Liver (tissue), 9 donors: Measurements from ENCODE around the gene USP48. TPM values are rescaled to one million over a fixed set of nuclear protein-coding genes. Genes with fewer than 3 reads are reported as not detected.

Experiments used
- DNase-seq: peaks from one replicate; pipeline ENCODE4 v3.0.0-alpha.2; 2017; ENCODE audit warnings: low spot score
- H3K27ac ChIP-seq, 2 donors: one replicate each; pipeline ENCODE4 v1.7.0; 2013; ENCODE audit warnings: inconsistent platforms in 2 of 2, low read length in 2 of 2, control low read depth in 1 of 2, low read depth in 1 of 2, mild to moderate bottlenecking in 1 of 2
- H3K27me3 ChIP-seq, 4 donors: one replicate each; pipeline versions ENCODE4 v1.6.1 to v1.7.0; 2013; ENCODE audit warnings: low read length in 3 of 4, inconsistent platforms in 1 of 4, mild to moderate bottlenecking in 1 of 4, moderate library complexity in 1 of 4; ENCODE audit not compliant: control insufficient read depth in 4 of 4, insufficient read depth in 4 of 4
- H3K36me3 ChIP-seq, 4 donors: one replicate each; pipeline versions ENCODE4 v1.6.1 to v1.7.0; 2013; ENCODE audit warnings: low read length in 3 of 4, mild to moderate bottlenecking in 3 of 4, low read depth in 1 of 4, moderate library complexity in 1 of 4; ENCODE audit not compliant: control insufficient read depth in 4 of 4, insufficient read depth in 3 of 4
- H3K4me1 ChIP-seq, 4 donors: one replicate each; pipeline versions ENCODE4 v1.6.1 to v1.7.0; 2013; ENCODE audit warnings: low read length in 3 of 4, mild to moderate bottlenecking in 3 of 4, moderate library complexity in 1 of 4; ENCODE audit not compliant: control insufficient read depth in 4 of 4, insufficient read depth in 4 of 4
- H3K4me3 ChIP-seq, 3 donors: one replicate each; pipeline versions ENCODE4 v1.6.1 to v1.7.0; 2013; ENCODE audit warnings: low read length in 3 of 3, control low read depth in 1 of 3, low read depth in 1 of 3, mild to moderate bottlenecking in 1 of 3
- H3K9ac ChIP-seq, 2 donors: one replicate each; pipeline ENCODE4 v1.7.0; 2013; ENCODE audit warnings: low read length in 2 of 2, mild to moderate bottlenecking in 2 of 2, moderate library complexity in 2 of 2, control low read depth in 1 of 2, low read depth in 1 of 2
- H3K9me3 ChIP-seq, 4 donors: one replicate each; pipeline versions ENCODE4 v1.6.1 to v1.7.0; 2013; ENCODE audit warnings: low read length in 3 of 4; ENCODE audit not compliant: control insufficient read depth in 4 of 4
- EGR1 ChIP-seq, 2 donors: IDR thresholded peaks; 2 replicates each; pipeline ENCODE4 v1.6.1; 2016 to 2018; ENCODE audit warnings: antibody characterized with exemption in 2 of 2, low read depth in 2 of 2
- FOXA2 ChIP-seq: IDR thresholded peaks from 2 replicates; pipeline ENCODE4 v1.6.1; 2016; ENCODE audit warnings: antibody characterized with exemption
- GABPA ChIP-seq, 2 donors: IDR thresholded peaks in 1 of 2; conservative IDR thresholded peaks in 1 of 2; 2 replicates each; pipeline ENCODE4 v1.6.1; 2016; ENCODE audit warnings: antibody characterized with exemption in 2 of 2, mild to moderate bottlenecking in 1 of 2, moderate library complexity in 1 of 2
- HNF4A ChIP-seq, 2 donors: conservative IDR thresholded peaks; 2 replicates each; pipeline ENCODE4 v1.6.1; 2016; ENCODE audit warnings: antibody characterized with exemption in 2 of 2, mild to moderate bottlenecking in 2 of 2
- HNF4G ChIP-seq: IDR thresholded peaks from 2 replicates; pipeline ENCODE4 v1.6.1; 2016; ENCODE audit warnings: antibody characterized with exemption
- RAD21 ChIP-seq, 2 donors: IDR thresholded peaks; 2 replicates each; pipeline ENCODE4 v1.6.1; 2016; ENCODE audit warnings: antibody characterized with exemption in 2 of 2, mild to moderate bottlenecking in 2 of 2
- RXRA ChIP-seq, 2 donors: IDR thresholded peaks; 2 replicates each; pipeline ENCODE4 v1.6.1; 2017 to 2018; ENCODE audit warnings: antibody characterized with exemption in 2 of 2, mild to moderate bottlenecking in 1 of 2
- SP1 ChIP-seq: IDR thresholded peaks from 2 replicates; pipeline ENCODE4 v1.6.1; 2018; ENCODE audit warnings: antibody characterized with exemption, mild to moderate bottlenecking
- TAF1 ChIP-seq: conservative IDR thresholded peaks from 2 replicates; pipeline ENCODE4 v1.6.1; 2016; ENCODE audit warnings: antibody characterized with exemption, mild to moderate bottlenecking
- WGBS: extraction: QIAGEN DNeasy Blood & Tissue Kit; methylation state at CpG from one replicate; pipeline ENCODE4 v1.1.7; 2013; 5-methylcytosine and 5-hydroxymethylcytosine counted together
- polyA plus RNA-seq, 2 donors: library from polyadenylated mRNA; stranded (reverse) in 1 of 2; unstranded in 1 of 2; fragments of 200-250 nt in 1 of 2; fragments of >200 nt in 1 of 2; fragmentation: Nextera tagmentation in 1 of 2; extraction: Ambion mirVana in 1 of 2; gene quantifications; one replicate each; pipeline versions ENCODE4 v1.2.1 to v1.2.3, GENCODE V29; 2013 to 2015
- total RNA-seq, 2 donors: library from RNA; depleted of rRNA; stranded (reverse); fragments of >200 nt; gene quantifications; one replicate each; pipeline ENCODE4 v1.2.3, GENCODE V29; 2014
- TF ChIP-seq, protein P1 (sequence below): IDR thresholded peaks from 2 replicates; pipeline ENCODE4 v1.6.1; 2016; ENCODE audit warnings: antibody characterized with exemption
- TF ChIP-seq, protein P2 (sequence below): fragments of 150-350 bp; IDR thresholded peaks from 2 replicates; pipeline ENCODE4 v1.5.1; 2017; ENCODE audit warnings: improper control_type of control experiment, low read depth, low read length; ENCODE audit not compliant: missing input control
- TF ChIP-seq, protein P3 (sequence below): IDR thresholded peaks from 2 replicates; pipeline ENCODE4 v1.6.1; 2016; ENCODE audit warnings: antibody characterized with exemption
- TF ChIP-seq, protein P4 (sequence below): IDR thresholded peaks from 2 replicates; pipeline ENCODE4 v1.6.1; 2016; ENCODE audit warnings: antibody characterized with exemption, mild to moderate bottlenecking
- donor health status: healthy.
- donor health status: healthy.
- donor health status: healthy.
- donor health status: healthy.
- donor health status: healthy.

The USP48 gene
- total and polyA plus RNA-seq, 4 donors = 7.8 to 34.9 (median 23.1) TPM

DNA sequence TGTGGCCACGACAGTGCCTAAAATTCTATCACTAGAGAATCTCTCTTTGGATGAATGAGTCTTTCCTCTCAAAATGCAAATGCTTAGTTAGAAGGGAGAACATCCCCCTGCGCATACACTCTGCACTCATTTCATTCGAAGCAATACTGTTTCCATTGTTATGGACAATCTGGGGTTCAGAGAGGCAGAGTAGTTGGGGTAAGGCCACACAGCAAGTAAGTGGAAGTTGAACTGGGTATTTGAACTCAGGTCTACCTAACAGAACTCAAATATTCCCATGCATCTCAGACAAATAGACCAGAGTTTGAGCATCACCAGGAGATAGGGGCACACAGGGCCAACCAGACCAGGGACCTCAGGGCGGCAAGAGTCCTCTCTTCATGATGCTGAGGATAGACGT, 139.3 kb downstream of the USP48 start:
- no peak overlapping the region for H3K9ac ChIP-seq
- no peaks in the 10 kb centered on the region for H3K9me3 ChIP-seq
- DNase-seq = no peak
- no peak overlapping the region for H3K4me3 ChIP-seq
- peaks cover 3 to 11% (median 9%) of the 10 kb centered on the region in 4 donors for H3K4me1 ChIP-seq
- no peak overlapping the region for H3K27ac ChIP-seq
- H3K36me3 ChIP-seq = no peaks in the 10 kb centered on the region
- 95% methylated on average over 5 of the region's 5 CpGs for WGBS
- no peaks in the 10 kb centered on the region for H3K27me3 ChIP-seq
- TF ChIP-seq, protein P1, sequence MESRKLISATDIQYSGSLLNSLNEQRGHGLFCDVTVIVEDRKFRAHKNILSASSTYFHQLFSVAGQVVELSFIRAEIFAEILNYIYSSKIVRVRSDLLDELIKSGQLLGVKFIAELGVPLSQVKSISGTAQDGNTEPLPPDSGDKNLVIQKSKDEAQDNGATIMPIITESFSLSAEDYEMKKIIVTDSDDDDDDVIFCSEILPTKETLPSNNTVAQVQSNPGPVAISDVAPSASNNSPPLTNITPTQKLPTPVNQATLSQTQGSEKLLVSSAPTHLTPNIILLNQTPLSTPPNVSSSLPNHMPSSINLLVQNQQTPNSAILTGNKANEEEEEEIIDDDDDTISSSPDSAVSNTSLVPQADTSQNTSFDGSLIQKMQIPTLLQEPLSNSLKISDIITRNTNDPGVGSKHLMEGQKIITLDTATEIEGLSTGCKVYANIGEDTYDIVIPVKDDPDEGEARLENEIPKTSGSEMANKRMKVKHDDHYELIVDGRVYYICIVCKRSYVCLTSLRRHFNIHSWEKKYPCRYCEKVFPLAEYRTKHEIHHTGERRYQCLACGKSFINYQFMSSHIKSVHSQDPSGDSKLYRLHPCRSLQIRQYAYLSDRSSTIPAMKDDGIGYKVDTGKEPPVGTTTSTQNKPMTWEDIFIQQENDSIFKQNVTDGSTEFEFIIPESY = no peak
- TF ChIP-seq EGR1 (IDR thresholded peaks at IDR 0.05; ENCODE audit: low read depth in 2 of 2) = no peak
- TF ChIP-seq, protein P2, sequence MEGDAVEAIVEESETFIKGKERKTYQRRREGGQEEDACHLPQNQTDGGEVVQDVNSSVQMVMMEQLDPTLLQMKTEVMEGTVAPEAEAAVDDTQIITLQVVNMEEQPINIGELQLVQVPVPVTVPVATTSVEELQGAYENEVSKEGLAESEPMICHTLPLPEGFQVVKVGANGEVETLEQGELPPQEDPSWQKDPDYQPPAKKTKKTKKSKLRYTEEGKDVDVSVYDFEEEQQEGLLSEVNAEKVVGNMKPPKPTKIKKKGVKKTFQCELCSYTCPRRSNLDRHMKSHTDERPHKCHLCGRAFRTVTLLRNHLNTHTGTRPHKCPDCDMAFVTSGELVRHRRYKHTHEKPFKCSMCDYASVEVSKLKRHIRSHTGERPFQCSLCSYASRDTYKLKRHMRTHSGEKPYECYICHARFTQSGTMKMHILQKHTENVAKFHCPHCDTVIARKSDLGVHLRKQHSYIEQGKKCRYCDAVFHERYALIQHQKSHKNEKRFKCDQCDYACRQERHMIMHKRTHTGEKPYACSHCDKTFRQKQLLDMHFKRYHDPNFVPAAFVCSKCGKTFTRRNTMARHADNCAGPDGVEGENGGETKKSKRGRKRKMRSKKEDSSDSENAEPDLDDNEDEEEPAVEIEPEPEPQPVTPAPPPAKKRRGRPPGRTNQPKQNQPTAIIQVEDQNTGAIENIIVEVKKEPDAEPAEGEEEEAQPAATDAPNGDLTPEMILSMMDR = no peak
- no peak for TF ChIP-seq TAF1
- TF ChIP-seq, protein P3, sequence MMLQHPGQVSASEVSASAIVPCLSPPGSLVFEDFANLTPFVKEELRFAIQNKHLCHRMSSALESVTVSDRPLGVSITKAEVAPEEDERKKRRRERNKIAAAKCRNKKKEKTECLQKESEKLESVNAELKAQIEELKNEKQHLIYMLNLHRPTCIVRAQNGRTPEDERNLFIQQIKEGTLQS = no peak
- TF ChIP-seq GABPA (IDR thresholded peaks at IDR 0.05 in 1 of 2, conservative IDR thresholded peaks at IDR 0.05 in 1 of 2) = no peak
- TF ChIP-seq RXRA (IDR thresholded peaks at IDR 0.05) = no peak
- TF ChIP-seq FOXA2 = no peak
- no peak for TF ChIP-seq RAD21 (IDR thresholded peaks at IDR 0.05)
- TF ChIP-seq, protein P4, sequence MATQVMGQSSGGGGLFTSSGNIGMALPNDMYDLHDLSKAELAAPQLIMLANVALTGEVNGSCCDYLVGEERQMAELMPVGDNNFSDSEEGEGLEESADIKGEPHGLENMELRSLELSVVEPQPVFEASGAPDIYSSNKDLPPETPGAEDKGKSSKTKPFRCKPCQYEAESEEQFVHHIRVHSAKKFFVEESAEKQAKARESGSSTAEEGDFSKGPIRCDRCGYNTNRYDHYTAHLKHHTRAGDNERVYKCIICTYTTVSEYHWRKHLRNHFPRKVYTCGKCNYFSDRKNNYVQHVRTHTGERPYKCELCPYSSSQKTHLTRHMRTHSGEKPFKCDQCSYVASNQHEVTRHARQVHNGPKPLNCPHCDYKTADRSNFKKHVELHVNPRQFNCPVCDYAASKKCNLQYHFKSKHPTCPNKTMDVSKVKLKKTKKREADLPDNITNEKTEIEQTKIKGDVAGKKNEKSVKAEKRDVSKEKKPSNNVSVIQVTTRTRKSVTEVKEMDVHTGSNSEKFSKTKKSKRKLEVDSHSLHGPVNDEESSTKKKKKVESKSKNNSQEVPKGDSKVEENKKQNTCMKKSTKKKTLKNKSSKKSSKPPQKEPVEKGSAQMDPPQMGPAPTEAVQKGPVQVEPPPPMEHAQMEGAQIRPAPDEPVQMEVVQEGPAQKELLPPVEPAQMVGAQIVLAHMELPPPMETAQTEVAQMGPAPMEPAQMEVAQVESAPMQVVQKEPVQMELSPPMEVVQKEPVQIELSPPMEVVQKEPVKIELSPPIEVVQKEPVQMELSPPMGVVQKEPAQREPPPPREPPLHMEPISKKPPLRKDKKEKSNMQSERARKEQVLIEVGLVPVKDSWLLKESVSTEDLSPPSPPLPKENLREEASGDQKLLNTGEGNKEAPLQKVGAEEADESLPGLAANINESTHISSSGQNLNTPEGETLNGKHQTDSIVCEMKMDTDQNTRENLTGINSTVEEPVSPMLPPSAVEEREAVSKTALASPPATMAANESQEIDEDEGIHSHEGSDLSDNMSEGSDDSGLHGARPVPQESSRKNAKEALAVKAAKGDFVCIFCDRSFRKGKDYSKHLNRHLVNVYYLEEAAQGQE = no peak
- no peak for TF ChIP-seq HNF4G

DNA sequence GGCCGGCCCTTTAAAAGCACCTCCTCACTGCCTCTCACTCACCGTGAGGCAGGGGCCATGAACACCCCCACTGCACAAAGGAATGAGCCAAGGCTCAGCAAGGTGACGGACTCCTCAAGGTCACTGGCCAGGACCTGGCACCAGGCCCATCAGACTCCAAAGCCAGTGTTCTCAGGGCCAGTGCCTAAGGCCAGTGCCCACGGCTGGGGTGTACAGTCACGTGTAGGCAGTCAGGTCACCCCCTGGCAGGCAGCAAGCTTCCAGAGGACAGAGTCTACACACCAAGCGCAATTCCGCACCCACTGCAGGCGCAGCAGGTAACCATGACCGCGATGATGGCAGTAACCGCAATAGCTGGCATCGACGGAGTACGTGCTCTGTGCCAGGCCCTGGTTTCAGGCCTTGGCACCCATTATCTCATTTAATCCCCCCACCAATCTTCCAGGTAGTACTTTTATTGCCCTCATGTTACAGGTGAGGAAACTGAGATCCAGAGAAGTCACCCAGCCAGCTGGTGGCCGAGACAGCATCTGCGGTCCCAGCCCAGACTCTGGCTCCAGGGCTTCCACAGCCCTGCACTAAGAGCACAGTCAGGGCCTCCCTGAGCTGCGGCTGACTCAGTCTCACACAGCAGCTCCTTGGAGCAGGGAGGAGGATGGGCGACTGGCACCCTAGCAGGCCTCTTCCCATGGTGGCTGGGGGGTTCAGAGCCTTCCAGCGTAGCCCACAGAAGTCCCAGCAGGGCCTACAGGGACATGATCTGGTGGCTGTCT, 140.8 kb downstream of the USP48 start:
- WGBS = 61% methylated on average over 19 of the region's 19 CpGs
- no peak overlapping the region for H3K4me3 ChIP-seq
- no peaks in the 10 kb centered on the region for H3K27me3 ChIP-seq
- TF ChIP-seq SP1 (peak; percentile 16), HNF4A (conservative IDR thresholded peaks at IDR 0.05) (peak in 1 of 2 donors; percentile 63), RXRA (IDR thresholded peaks at IDR 0.05) (peak in 1 of 2 donors; percentile 74), FOXA2 (peak; percentile 15), TAF1 (no peak)
- no peak for DNase-seq
- H3K36me3 ChIP-seq = no peaks in the 10 kb centered on the region
- peaks cover 3 to 12% (median 9%) of the 10 kb centered on the region in 4 donors for H3K4me1 ChIP-seq
- H3K9me3 ChIP-seq = no peaks in the 10 kb centered on the region
- no peak overlapping the region for H3K27ac ChIP-seq
- H3K9ac ChIP-seq = no peak overlapping the region
